ENCODE results near the gene MAGT1.

- TF ChIP-seq EZH2 (IDR thresholded peaks at IDR 0.05) (no peak), CTCF (IDR thresholded peaks at IDR 0.05) (no peak), EZH2phosphoT487 (IDR thresholded peaks at IDR 0.05) (no peak)
These were observed 23.3 kb upstream of the MAGT1 start for GRCh38 chrX:77918568-77918967.
